Stimulated activated CD4-positive, alpha-beta T cell treated with anti-CD3 and anti-CD28 coated beads, Interleukin-4, amount 100 ng/mL, for 1 hour (primary cell): ENCODE results near the gene ZNF529.

ENCODE experiments used
- DNase-seq: peaks from one replicate; pipeline ENCODE4 v3.0.0-alpha.2; 2020

The ZNF529 gene

DNA sequence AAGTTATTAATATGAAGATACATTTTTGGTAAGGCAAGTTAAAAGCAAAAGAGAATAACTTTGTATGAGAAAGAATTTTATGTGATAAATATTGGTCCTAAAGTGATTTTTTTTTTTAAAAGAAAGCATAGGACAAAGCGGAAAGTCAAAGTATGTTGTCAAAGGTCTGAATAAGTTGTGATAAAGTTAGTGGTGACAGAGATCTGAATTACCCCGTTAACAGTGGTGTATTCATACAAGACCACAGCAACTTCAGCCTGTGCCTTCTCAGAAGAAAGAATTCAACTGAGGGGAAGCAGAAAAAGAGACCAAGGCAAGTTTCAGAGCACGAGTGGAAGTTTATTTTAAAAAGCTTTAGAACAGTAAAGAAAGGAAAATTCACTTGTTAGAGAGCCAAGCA lies 64.8 kb downstream of the ZNF529 start:
- DNase-seq = no peak

DNA sequence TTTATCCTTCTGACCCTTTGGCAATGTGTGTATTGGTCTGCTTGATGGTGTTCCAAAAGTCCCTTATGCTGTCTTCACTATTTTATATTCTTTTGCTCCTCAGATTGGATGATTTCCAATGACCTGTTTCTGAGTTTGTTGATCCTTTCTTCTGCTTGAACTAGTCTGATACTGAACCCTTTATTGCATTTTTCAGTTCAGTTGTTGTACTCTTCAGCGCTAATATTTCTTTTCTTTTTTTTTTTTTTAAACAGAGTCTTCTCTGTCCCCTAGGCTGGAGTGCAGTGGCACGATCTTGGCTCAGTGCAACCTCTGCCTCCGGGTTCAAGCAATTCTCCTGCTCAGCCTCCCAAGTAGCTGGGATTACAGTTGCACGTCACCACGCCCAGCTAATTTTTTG lies 71.1 kb downstream of the ZNF529 start:
- DNase-seq = no peak

DNA sequence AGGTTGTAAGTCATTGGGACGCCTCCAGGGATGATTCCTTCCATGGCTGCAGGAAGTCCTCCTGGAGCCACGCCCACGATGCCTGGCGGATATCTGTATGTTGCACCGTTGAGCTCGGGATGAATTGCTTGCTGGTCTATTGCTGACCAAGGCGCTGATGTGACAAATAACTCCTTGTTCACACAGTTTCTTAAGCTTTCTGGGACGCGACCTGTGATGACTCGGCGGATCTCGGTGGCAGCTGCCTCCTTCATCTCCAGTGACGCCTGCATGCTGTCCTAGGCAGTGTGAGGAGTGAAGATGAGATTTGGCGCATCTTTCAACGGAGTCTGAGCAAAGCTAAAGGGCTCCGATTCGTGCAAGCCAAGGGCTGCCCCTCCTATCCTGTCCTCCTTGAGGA lies 76.1 kb downstream of the ZNF529 start:
- no peak for DNase-seq
